Fibroblast of villous mesenchyme (primary cell): ENCODE measurements around the gene ZNF878. TPM values are rescaled to one million over a fixed set of nuclear protein-coding genes. Genes with fewer than 3 reads are reported as not detected.
A peak's percentile ranks its signal among the peaks of the same experiment; 100 is the strongest.

Experiments used
- DNase-seq: peaks from one replicate; pipeline ENCODE4 v3.0.0-alpha.2; 2010; ENCODE audit warnings: low read depth
- H3K4me3 ChIP-seq: 2 replicates; pipeline ENCODE4 v1.5.1; 2011; ENCODE audit warnings: low read depth, mild to moderate bottlenecking, low read length
- CTCF ChIP-seq: IDR thresholded peaks from 2 replicates; pipeline ENCODE4 v1.5.1; 2012; ENCODE audit warnings: low read depth, mild to moderate bottlenecking, low read length; ENCODE audit not compliant: insufficient read depth
- total RNA-seq: library from RNA; depleted of rRNA; stranded (reverse); fragments of >200 nt; gene quantifications from 2 replicates; pipeline ENCODE4 v1.2.3, GENCODE V29; 2012

The ZNF878 gene
- total RNA-seq, 1 donor, result under 0.01 TPM

- TF ChIP-seq CTCF, result no peak
- no peak for DNase-seq
- H3K4me3 ChIP-seq, result no peak overlapping the region
These were observed 3.0 kb upstream of the ZNF878 start for GRCh38 chr19:12055784-12056183.

DNA sequence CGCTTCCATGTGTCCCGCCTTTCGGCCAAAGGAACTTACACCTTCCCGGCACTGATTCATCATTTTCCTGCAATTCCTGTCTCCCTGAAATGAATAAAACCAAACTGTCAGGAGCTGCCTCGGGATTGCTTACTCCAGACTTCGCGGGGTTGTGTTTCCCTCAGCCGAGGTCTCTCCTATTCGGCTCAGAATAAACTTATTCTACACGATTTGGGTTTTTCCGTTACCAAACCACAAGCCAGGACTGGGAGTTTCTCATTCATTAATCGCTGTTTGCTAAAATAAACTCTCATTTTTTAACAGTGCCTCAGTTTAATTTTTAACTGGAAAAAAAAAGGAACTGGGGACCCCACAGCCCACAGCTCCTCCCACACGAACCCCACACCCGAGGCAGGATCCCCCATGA, 667 bp downstream of the ZNF878 start:
- DNase-seq, result no peak
- TF ChIP-seq CTCF, result no peak
- H3K4me3 ChIP-seq, result peak overlapping the region; percentile 79

GRCh38 chr19:12047868-12048267, 4.9 kb downstream of the ZNF878 start:
- no peak for TF ChIP-seq CTCF
- no peak overlapping the region for H3K4me3 ChIP-seq
- DNase-seq, result no peak

DNA sequence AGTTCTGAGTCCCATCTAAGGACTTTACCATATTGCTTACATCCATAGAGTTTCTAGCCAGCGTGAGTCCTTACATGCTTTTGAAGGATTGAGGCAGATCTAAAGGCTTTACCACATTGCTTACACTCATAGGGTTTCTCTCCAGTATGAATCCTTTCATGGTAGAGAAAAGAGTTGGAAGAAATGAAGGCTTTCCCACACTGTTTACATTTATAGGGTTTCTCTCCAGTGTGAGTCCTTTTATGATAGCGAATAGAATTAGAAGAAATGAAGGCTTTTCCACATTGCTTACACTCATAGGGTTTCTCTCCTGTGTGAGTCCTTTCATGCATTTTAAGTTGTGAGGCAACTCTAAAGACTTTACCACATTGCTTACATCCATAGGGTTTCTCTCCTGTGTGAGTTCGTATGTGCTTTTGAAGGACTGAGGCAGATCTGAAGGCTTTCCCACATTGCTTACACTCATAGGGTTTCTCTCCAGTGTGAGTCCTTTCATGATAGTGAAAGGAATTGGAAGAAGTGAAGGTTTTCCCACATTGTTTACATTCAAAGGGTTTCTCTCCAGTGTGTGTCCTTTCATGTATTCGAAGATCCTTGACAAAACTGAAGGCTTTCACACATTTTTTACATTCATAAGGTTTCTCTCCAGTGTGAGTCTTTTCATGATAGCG, 8.9 kb downstream of the ZNF878 start:
- no peak for DNase-seq
- H3K4me3 ChIP-seq, result no peak overlapping the region
- no peak for TF ChIP-seq CTCF

- no peak for TF ChIP-seq CTCF
- no peak for DNase-seq
- H3K4me3 ChIP-seq, result no peak overlapping the region
These were observed 9.9 kb downstream of the ZNF878 start for GRCh38 chr19:12042893-12043292.

DNA sequence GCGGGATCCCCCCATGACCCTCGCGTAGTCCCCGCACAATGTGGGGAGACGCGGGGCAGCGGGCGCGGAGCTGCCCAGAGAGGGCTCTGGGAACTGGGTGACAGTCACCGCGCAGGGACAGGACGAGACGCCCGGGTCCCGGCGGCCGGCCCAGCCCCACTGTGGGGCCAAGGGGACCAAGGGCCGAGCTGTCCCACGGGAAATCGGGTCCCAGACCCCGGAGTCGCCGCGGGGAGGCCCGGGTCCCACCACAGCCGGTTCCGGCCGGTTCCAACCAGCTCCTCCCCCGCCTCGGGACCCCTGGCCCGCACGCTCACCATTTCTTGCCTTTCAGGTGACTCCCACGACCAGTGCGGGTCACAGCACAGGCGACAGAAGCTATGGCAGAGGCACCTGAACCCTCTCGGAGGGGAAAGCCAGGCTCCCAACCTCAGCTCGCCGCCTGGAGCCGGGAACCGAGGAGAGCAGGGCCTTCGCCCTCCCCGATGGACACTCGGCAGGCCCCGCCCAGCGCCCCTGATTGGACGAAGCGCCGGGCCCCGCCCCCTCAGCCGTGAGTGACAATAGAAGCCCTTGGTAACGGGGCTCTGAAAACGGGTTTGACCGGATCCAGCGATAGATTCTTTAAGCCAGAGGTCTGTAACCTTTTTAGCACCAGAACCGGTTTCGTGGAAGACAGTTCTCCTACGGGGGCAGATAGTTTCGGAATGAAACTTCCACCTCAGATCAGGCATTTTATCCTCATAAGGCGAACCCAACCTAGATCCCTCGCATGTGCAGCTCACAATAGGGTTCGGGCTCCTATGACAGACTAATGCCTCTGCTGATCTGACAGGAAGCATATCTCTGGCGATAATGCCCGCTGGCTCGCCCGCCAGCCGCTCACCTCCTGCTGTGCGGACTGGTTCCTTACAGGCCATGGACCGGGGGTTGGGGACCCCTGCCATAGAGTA, 17.3 kb downstream of the ZNF878 start, which contains the start of gene ZNF433:
TSS of gene ZNF433 (minus strand) at position 460 of the 953 bp plus-strand sequence. CDS start at position 320, 140 bp downstream.
- DNase-seq, result peak; percentile 82
- peak within 1 kb of the TSS; percentile 84 for H3K4me3 ChIP-seq
- TF ChIP-seq CTCF, result no peak
